Measurements from ENCODE around the gene SH2D5. TPM values are rescaled to one million over a fixed set of nuclear protein-coding genes. Genes with fewer than 3 reads are reported as not detected.

SH2D5 gene
- total RNA-seq, 1 donor from 2014 or later = 5.1 TPM

DNA sequence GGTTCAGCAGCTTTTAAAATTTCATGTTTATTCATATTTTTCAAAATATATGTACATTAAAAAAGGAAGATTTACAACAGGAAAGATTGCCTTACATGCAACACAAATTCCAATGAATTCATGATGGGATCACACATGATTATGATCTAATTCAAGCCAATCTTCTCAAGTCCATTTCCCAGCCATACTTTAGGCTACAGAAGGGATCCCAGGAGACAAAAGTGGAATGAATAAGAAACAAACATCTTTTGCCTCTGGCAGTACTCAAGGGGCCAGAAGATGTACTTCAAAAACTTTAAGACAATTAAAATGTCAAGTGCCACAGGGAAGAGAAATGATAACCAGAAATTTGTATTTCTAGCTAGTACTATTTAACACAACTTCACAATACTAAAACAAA, 10.2 kb upstream of the SH2D5 start:
- Mint-ChIP-seq H3K9me3 (no peaks in the 10 kb centered on the region), H3K27me3 (ENCODE audit: insufficient read depth, low read depth) (no peaks in the 10 kb centered on the region), H3K36me3 (peaks cover 35% of the 10 kb centered on the region), H3K4me1 (no peaks in the 10 kb centered on the region), H3K27ac (no peak overlapping the region), H3K4me3 (no peak overlapping the region)
- H3K27ac ChIP-seq = no peak overlapping the region
- no peak for DNase-seq (ENCODE audit: low spot score)
- peaks cover 20% of the 10 kb centered on the region for H4K20me1 ChIP-seq (ENCODE audit: low read depth)
- no peaks in the 10 kb centered on the region for H3K27me3 ChIP-seq
- H3F3A ChIP-seq (ENCODE audit: low read depth) = peaks cover 60% of the 10 kb centered on the region
- no peaks in the 10 kb centered on the region for H3K9me3 ChIP-seq (ENCODE audit: low read depth)
- peaks cover 60% of the 10 kb centered on the region for H3K36me3 ChIP-seq
- no peak overlapping the region for H3K9ac ChIP-seq
- no peaks in the 10 kb centered on the region for H3K79me2 ChIP-seq (ENCODE audit: low read depth)
- no peak overlapping the region for H2AFZ ChIP-seq (replicated peaks)
- no peak for TF ChIP-seq EZH2phosphoT487 (IDR thresholded peaks at IDR 0.05)
- no peak for TF ChIP-seq CTCF (IDR thresholded peaks at IDR 0.05)
- no peak for TF ChIP-seq EZH2 (IDR thresholded peaks at IDR 0.05)
- no peak overlapping the region for H3K4me2 ChIP-seq
- H3K4me1 ChIP-seq = no peaks in the 10 kb centered on the region
- no peak overlapping the region for H3K4me3 ChIP-seq

DNA sequence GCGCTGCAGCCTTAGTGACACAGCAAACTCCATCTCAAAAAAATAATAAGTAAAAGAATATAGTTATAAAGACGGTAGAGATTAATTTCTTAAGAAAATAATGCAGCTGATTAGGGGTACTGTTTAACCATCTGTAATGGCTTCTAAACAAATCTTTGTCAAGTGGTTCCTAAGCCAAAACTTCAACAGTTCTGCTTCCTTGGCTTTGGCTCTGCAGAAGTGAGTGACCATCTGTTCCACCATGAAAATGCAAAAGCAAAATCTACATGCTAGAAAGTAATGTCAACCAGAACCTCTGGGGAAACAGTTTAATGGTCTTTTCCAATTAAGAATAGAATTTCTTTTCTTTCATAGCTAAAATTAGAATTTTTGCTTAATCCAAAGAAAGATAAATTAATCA, 8.3 kb upstream of the SH2D5 start:
- H3K4me1 Mint-ChIP-seq = no peaks in the 10 kb centered on the region

DNA sequence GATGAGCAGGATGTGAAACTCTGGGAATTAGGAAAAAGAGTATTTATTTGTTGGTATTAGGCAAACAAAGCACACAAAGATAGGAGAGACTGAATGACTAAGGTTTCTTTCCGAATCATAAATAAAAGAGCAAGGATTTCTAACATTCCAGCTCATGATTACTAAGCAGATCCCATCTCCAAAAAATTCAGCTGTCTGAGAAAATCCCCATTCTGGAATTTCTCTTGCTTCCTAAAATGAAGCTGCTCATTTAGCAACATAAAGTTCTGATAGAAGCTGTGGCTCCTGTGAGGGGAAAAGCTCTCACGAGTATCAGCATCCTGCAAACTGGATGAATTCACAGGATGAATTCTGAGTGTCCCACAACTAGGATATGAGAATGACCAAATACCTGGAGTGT, 6.7 kb upstream of the SH2D5 start:
- H3F3A ChIP-seq (ENCODE audit: low read depth) = peaks cover 55% of the 10 kb centered on the region
- Mint-ChIP-seq H3K36me3 (peaks cover 14% of the 10 kb centered on the region), H3K27ac (no peak overlapping the region), H3K9me3 (no peaks in the 10 kb centered on the region), H3K4me1 (no peaks in the 10 kb centered on the region), H3K4me3 (no peak overlapping the region), H3K27me3 (ENCODE audit: insufficient read depth, low read depth) (peaks cover 2% of the 10 kb centered on the region)
- no peaks in the 10 kb centered on the region for H3K9me3 ChIP-seq (ENCODE audit: low read depth)
- DNase-seq (ENCODE audit: low spot score) = no peak
- H3K36me3 ChIP-seq = peaks cover 28% of the 10 kb centered on the region
- H2AFZ ChIP-seq (replicated peaks) = no peak overlapping the region
- H3K4me2 ChIP-seq = no peak overlapping the region
- no peaks in the 10 kb centered on the region for H3K79me2 ChIP-seq (ENCODE audit: low read depth)
- peaks cover 4% of the 10 kb centered on the region for H3K27me3 ChIP-seq
- no peaks in the 10 kb centered on the region for H3K4me1 ChIP-seq
- H3K4me3 ChIP-seq = no peak overlapping the region
- H3K27ac ChIP-seq = peak overlapping the region; percentile 10
- H3K9ac ChIP-seq = no peak overlapping the region
- peaks cover 20% of the 10 kb centered on the region for H4K20me1 ChIP-seq (ENCODE audit: low read depth)
- TF ChIP-seq CTCF (IDR thresholded peaks at IDR 0.05) (no peak), EZH2 (IDR thresholded peaks at IDR 0.05) (no peak), EZH2phosphoT487 (IDR thresholded peaks at IDR 0.05) (no peak)

More for the DNA sequence above, 8.3 kb upstream of the SH2D5 start:
- TF ChIP-seq CTCF (IDR thresholded peaks at IDR 0.05) = no peak
- no peak for TF ChIP-seq EZH2 (IDR thresholded peaks at IDR 0.05)
- no peak for TF ChIP-seq EZH2phosphoT487 (IDR thresholded peaks at IDR 0.05)
- Mint-ChIP-seq H3K36me3 (peaks cover 25% of the 10 kb centered on the region), H3K27me3 (ENCODE audit: insufficient read depth, low read depth) (peaks cover 2% of the 10 kb centered on the region), H3K27ac (no peak overlapping the region), H3K9me3 (no peaks in the 10 kb centered on the region), H3K4me3 (no peak overlapping the region)
- Histone ChIP-seq H3F3A (ENCODE audit: low read depth) (peaks cover 59% of the 10 kb centered on the region), H3K9ac (no peak overlapping the region), H3K4me1 (no peaks in the 10 kb centered on the region), H3K36me3 (peaks cover 43% of the 10 kb centered on the region), H3K4me3 (no peak overlapping the region), H3K9me3 (ENCODE audit: low read depth) (no peaks in the 10 kb centered on the region), H4K20me1 (ENCODE audit: low read depth) (peaks cover 20% of the 10 kb centered on the region), H3K4me2 (no peak overlapping the region), H3K27ac (no peak overlapping the region), H3K79me2 (ENCODE audit: low read depth) (no peaks in the 10 kb centered on the region), H2AFZ (replicated peaks) (no peak overlapping the region), H3K27me3 (no peaks in the 10 kb centered on the region)
- DNase-seq (ENCODE audit: low spot score) = no peak
